NCI-H345 treated with DMSO at 0.1 percent for 48 hours (cell line): ENCODE data around the gene PFKFB4.
A peak's percentile ranks its signal among the peaks of the same experiment; 100 is the strongest.

Experiments used
- DNase-seq: peaks from one replicate; lab custom pipeline; 2025; ENCODE audit not compliant: unreplicated experiment; lab: John Stamatoyannopoulos, UW

The PFKFB4 gene

GRCh38 chr3:48556796-48557626 lies at the start of gene PFKFB4:
Gene PFKFB4 (minus strand): TSS chr3:48556803. CDS start chr3:48556777, 26 bp downstream.
- DNase-seq = peak; percentile 96

- no peak for DNase-seq
Observed at GRCh38 chr3:48601622-48601994, 45.0 kb upstream of the PFKFB4 start.

GRCh38 chr3:48600711-48601621 lies 44.4 kb upstream of the PFKFB4 start:
- no peak for DNase-seq

- DNase-seq = no peak
Observed at GRCh38 chr3:48599509-48600285, 43.1 kb upstream of the PFKFB4 start.

GRCh38 chr3:48599077-48599501 lies 42.5 kb upstream of the PFKFB4 start:
- no peak for DNase-seq

GRCh38 chr3:48598323-48599076 lies 41.9 kb upstream of the PFKFB4 start:
- DNase-seq = no peak

GRCh38 chr3:48597408-48597800 lies 40.8 kb upstream of the PFKFB4 start:
- DNase-seq = no peak

GRCh38 chr3:48596676-48597407 lies 40.2 kb upstream of the PFKFB4 start:
- DNase-seq = no peak

GRCh38 chr3:48596157-48596556 lies 39.6 kb upstream of the PFKFB4 start:
- DNase-seq = no peak

GRCh38 chr3:48595526-48596121 lies 39.0 kb upstream of the PFKFB4 start:
- no peak for DNase-seq

GRCh38 chr3:48595075-48595525 lies 38.5 kb upstream of the PFKFB4 start, which contains the start of gene COL7A1:
Gene COL7A1 (minus strand): TSS chr3:48595329. CDS start chr3:48595159, 170 bp downstream.
- DNase-seq = no peak

- DNase-seq = no peak
Observed at GRCh38 chr3:48594417-48595049, 37.9 kb upstream of the PFKFB4 start.

GRCh38 chr3:48593337-48593736 lies 36.7 kb upstream of the PFKFB4 start:
- DNase-seq = no peak

- DNase-seq = no peak
Observed at GRCh38 chr3:48592519-48593087, 36.0 kb upstream of the PFKFB4 start.

GRCh38 chr3:48591886-48592518 lies 35.4 kb upstream of the PFKFB4 start:
- DNase-seq = no peak

- no peak for DNase-seq
Observed at GRCh38 chr3:48591436-48591835, 34.8 kb upstream of the PFKFB4 start.

- no peak for DNase-seq
Observed at GRCh38 chr3:48588230-48588629, 31.6 kb upstream of the PFKFB4 start.

GRCh38 chr3:48587686-48588085 lies 31.1 kb upstream of the PFKFB4 start:
- DNase-seq = no peak
